Thyroid gland (tissue), 4 donors: Measurements from ENCODE around the gene SORCS2. TPM values are rescaled to one million over a fixed set of nuclear protein-coding genes. Genes with fewer than 3 reads are reported as not detected.
A peak's percentile ranks its signal among the peaks of the same experiment; 100 is the strongest.

Source experiments
- DNase-seq, 2 donors: peaks; one replicate each; pipeline ENCODE4 v3.0.0-alpha.2; 2019
- H3K27ac ChIP-seq, 3 donors: fragments of 200-600 bp; sonication (generic); 1 replicate in 2 of 3; 2 replicates in 1 of 3; pipeline ENCODE4 v1.5.1; 2016 to 2019; ENCODE audit warnings: mild to moderate bottlenecking in 1 of 3, moderate library complexity in 1 of 3
- H3K27me3 ChIP-seq: fragments of 200-600 bp; sonication (generic); one replicate; pipeline ENCODE4 v1.5.1; 2019
- H3K36me3 ChIP-seq, 2 donors: fragments of 200-600 bp; sonication (generic); one replicate each; pipeline ENCODE4 v1.5.1; 2016 to 2019
- H3K4me1 ChIP-seq, 2 donors: fragments of 200-600 bp; sonication (generic); one replicate each; pipeline ENCODE4 v1.5.1; 2017 to 2019
- H3K4me3 ChIP-seq, 3 donors: fragments of 200-600 bp; sonication (generic); replicated peaks in 1 of 3; 1 replicate in 2 of 3; 2 replicates in 1 of 3; pipeline ENCODE4 v1.5.1; 2016; ENCODE audit warnings: mild to moderate bottlenecking in 1 of 3
- H3K9me3 ChIP-seq: fragments of 200-600 bp; sonication (generic); one replicate; pipeline ENCODE4 v1.5.1; 2017
- POLR2A ChIP-seq, 2 donors: fragments of 450-650 bp; IDR thresholded peaks; one replicate each; pipeline ENCODE4 v1.6.1; 2017; ENCODE audit warnings: antibody characterized with exemption in 2 of 2, mild to moderate bottlenecking in 2 of 2, moderate library complexity in 1 of 2
- WGBS, 2 donors: methylation state at CpG; one replicate each; pipeline ENCODE4 v1.1.5; 2017; 5-methylcytosine and 5-hydroxymethylcytosine counted together
- intact Hi-C: fragments of 100-400 bp; cut with DNase I; formaldehyde crosslinking; loops from one replicate; pipeline ENCODE4 v1.15.1; 2023
- total RNA-seq, 4 donors: library from RNA; depleted of rRNA; stranded (reverse); fragments of >200 nt; gene quantifications; one replicate each; pipeline ENCODE4 v1.2.3, GENCODE V29; 2016
- TF ChIP-seq, protein P1 (sequence below), 6 experiments: fragments of 200-600 bp in 3 of 6; fragments of 450-650 bp in 3 of 6; sonication (generic) in 3 of 6; IDR thresholded peaks; one replicate each; pipeline ENCODE4 v1.5.1; 2016 to 2019; ENCODE audit warnings: antibody characterized with exemption in 6 of 6, mild to moderate bottlenecking in 2 of 6, inconsistent platforms in 1 of 6, moderate library complexity in 1 of 6

SORCS2 gene
- total RNA-seq, 4 donors from 2014 or later, result 1.7 to 13.6 (median 3.6) TPM

- Histone ChIP-seq H3K27me3 (no peaks in the 10 kb centered on the region), H3K36me3 (no peaks in the 10 kb centered on the region), H3K4me1 (peaks cover 2 to 10% of the 10 kb centered on the region in 2 donors), H3K9me3 (no peaks in the 10 kb centered on the region), H3K27ac (no peak overlapping the region), H3K4me3 (no peak overlapping the region)
- TF ChIP-seq, protein P1, sequence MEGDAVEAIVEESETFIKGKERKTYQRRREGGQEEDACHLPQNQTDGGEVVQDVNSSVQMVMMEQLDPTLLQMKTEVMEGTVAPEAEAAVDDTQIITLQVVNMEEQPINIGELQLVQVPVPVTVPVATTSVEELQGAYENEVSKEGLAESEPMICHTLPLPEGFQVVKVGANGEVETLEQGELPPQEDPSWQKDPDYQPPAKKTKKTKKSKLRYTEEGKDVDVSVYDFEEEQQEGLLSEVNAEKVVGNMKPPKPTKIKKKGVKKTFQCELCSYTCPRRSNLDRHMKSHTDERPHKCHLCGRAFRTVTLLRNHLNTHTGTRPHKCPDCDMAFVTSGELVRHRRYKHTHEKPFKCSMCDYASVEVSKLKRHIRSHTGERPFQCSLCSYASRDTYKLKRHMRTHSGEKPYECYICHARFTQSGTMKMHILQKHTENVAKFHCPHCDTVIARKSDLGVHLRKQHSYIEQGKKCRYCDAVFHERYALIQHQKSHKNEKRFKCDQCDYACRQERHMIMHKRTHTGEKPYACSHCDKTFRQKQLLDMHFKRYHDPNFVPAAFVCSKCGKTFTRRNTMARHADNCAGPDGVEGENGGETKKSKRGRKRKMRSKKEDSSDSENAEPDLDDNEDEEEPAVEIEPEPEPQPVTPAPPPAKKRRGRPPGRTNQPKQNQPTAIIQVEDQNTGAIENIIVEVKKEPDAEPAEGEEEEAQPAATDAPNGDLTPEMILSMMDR (IDR thresholded peaks at IDR 0.05), result no peak
- no peak for TF ChIP-seq POLR2A (IDR thresholded peaks at IDR 0.05)
- intact Hi-C loops, result no loop called here
- DNase-seq, result no peak
- 87 to 90% methylated on average over 13 of the region's 13 CpGs for WGBS, 2 donors
These were observed 180.3 kb downstream of the SORCS2 start for GRCh38 chr4:7372673-7373072.

GRCh38 chr4:7374571-7374970 lies 182.2 kb downstream of the SORCS2 start:
- intact Hi-C loops, result no loop called here
- no peaks in the 10 kb centered on the region for H3K36me3 ChIP-seq
- no peaks in the 10 kb centered on the region for H3K9me3 ChIP-seq
- no peaks in the 10 kb centered on the region for H3K27me3 ChIP-seq
- peaks cover 0 to 2% of the 10 kb centered on the region in 2 donors for H3K4me1 ChIP-seq
- TF ChIP-seq, protein P1 (IDR thresholded peaks at IDR 0.05), result no peak
- TF ChIP-seq POLR2A (IDR thresholded peaks at IDR 0.05), result no peak
- H3K27ac ChIP-seq, result no peak overlapping the region
- 93% methylated on average over 7 to 10 of the region's 10 CpGs for WGBS, 2 donors
- no peak for DNase-seq
- no peak overlapping the region for H3K4me3 ChIP-seq

- 61 to 70% methylated on average over 9 of the region's 9 CpGs for WGBS, 2 donors
- DNase-seq, result peak; percentile 53 to 60
- intact Hi-C loops, result no loop called here
- Histone ChIP-seq H3K4me1 (peaks cover 0 to 2% of the 10 kb centered on the region in 2 donors), H3K36me3 (no peaks in the 10 kb centered on the region), H3K4me3 (no peak overlapping the region), H3K27ac (no peak overlapping the region), H3K9me3 (no peaks in the 10 kb centered on the region), H3K27me3 (no peaks in the 10 kb centered on the region)
- TF ChIP-seq POLR2A (IDR thresholded peaks at IDR 0.05), result no peak
- TF ChIP-seq, protein P1 (IDR thresholded peaks at IDR 0.05), result no peak
These were observed 183.1 kb downstream of the SORCS2 start for GRCh38 chr4:7375427-7375826.

- Histone ChIP-seq H3K4me3 (no peak overlapping the region), H3K9me3 (no peaks in the 10 kb centered on the region), H3K27ac (no peak overlapping the region), H3K4me1 (peaks cover 0 to 2% of the 10 kb centered on the region in 2 donors), H3K27me3 (no peaks in the 10 kb centered on the region), H3K36me3 (no peaks in the 10 kb centered on the region)
- TF ChIP-seq POLR2A (IDR thresholded peaks at IDR 0.05), result no peak
- TF ChIP-seq, protein P1 (IDR thresholded peaks at IDR 0.05), result no peak
- no peak for DNase-seq
- WGBS, 2 donors, result 74 to 86% methylated on average over 15 of the region's 15 CpGs
- intact Hi-C loops, result no loop called here
These were observed 185.0 kb downstream of the SORCS2 start for GRCh38 chr4:7377223-7377865.

GRCh38 chr4:7379186-7379585 lies 186.8 kb downstream of the SORCS2 start:
- DNase-seq, result no peak
- H3K36me3 ChIP-seq, result no peaks in the 10 kb centered on the region
- intact Hi-C loops, result no loop called here
- 78 to 86% methylated on average over 9 of the region's 9 CpGs for WGBS, 2 donors
- no peaks in the 10 kb centered on the region for H3K9me3 ChIP-seq
- TF ChIP-seq POLR2A (IDR thresholded peaks at IDR 0.05), result no peak
- TF ChIP-seq, protein P1 (IDR thresholded peaks at IDR 0.05), result no peak
- no peak overlapping the region for H3K27ac ChIP-seq
- H3K4me3 ChIP-seq, result no peak overlapping the region
- no peaks in the 10 kb centered on the region for H3K27me3 ChIP-seq
- peaks cover 0 to 2% of the 10 kb centered on the region in 2 donors for H3K4me1 ChIP-seq
